HTERT RPE-1 (cell line): Measurements from ENCODE around the gene VWA1.

ENCODE experiments used
- in situ Hi-C: fragments of 300-500 bp; cut with MboI; formaldehyde crosslinking; loops from 4 replicates; pipeline ENCODE4 v1.14.3; 2020; ENCODE audit warnings: low sequenced_read_pairs

Gene VWA1, protein sequence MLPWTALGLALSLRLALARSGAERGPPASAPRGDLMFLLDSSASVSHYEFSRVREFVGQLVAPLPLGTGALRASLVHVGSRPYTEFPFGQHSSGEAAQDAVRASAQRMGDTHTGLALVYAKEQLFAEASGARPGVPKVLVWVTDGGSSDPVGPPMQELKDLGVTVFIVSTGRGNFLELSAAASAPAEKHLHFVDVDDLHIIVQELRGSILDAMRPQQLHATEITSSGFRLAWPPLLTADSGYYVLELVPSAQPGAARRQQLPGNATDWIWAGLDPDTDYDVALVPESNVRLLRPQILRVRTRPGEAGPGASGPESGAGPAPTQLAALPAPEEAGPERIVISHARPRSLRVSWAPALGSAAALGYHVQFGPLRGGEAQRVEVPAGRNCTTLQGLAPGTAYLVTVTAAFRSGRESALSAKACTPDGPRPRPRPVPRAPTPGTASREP

DNA sequence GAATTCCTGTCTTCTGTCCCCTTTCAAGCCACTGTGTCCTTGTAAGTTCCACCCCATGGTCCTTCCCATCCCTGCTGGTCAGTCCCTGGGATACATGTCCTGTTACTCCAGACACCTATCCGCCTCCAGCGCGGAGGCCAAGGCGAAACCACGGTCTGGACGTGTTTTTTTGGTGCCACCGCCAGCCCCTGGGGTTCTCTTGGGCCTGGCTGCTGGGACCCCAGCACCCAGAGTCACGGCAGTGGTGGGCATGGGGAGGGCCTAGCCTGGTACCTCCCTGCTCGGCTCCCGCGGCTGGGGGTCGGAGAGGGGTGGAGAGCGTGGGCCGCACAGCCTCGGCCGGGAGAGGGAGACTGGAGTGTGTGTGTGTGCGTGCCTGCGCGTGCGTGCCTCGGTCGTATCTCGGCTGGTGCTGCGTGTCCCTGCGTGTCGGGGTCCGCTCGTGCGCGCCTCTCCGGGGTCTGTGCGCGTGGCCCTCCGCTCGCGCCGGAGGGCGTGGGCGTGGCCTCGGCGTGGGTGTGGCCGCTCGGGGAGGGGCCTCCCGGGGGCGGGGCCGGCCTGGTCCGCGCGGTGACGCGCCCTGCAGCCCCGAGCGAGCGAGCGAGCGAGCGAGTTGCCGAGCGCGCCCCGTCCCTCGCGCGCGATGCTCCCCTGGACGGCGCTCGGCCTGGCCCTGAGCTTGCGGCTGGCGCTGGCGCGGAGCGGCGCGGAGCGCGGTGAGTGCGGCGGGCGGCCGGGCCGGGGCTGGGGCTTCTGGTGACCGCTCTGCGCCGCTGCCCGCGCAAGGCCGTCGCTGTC is at the start of gene VWA1:
Gene VWA1 (plus strand): TSS at position 585 of the 798 bp plus-strand sequence. CDS start 59 bp downstream, at position 644.
- in situ Hi-C loops: no loop called here

DNA sequence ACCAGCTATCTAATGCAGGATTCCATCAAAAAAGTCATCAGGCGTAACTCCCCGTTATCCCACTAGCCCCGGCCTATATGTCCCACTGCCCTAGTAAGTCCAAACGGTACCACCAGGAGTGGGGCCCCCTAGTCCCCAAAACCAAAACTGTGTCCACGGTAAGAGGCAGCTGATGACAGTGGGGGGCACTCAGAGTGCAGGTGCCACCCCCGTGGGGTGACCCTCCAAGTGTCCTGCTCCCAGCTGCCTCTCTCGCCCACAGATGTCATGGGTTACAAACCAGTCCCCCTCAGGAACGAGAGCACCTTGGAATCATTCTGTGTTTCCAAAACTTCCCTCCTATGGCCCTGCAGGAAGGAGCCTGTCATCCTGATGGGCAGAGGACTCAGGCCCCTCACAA is 49.6 kb upstream of the VWA1 start:
- in situ Hi-C loops: no loop called here

DNA sequence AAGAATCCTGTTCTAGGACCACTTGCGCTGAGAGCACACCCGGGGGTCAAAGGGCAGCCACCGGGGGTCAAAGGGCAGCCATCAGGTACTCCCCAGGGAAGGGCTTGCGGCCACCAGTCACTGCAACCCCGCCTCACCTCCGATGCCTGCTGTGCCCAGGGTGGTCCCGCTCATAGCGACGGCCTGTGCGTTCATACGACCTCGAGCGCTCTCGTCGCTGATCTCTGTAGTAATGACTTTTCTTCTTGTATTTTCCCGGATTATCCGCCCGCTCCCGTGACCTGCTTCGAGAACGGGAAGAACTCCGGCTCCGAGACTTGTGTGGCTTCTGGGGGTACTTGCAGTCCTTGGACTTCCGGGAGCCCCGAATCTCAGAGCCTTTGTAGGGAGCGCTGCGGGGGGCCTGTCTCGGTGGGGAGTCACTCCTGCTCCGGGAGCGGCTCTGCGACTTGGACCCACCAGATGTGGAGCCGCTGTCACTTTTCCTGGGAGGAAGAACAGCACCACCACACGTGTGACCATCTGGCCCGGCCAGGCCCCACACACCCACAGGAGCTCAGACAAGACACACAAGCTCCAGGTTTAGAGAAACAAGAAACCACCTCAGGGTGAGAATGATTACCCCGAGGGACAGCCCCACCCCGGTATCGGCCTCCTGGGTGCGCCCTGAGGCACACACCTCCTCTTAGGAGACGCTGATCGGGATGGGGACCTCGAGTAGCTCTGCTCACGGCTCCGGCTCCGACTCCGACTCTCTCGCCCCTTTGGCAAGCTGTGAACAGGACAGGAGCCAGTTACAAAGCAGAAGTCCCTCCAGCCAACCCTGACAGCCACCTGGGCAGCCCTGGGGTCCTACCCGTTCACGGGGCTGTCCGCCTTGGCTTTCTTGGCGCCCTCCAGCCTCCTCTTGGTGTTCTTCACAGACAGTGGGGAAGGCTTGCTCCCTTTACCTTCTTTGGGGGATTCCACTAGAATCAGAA is 48.1 kb upstream of the VWA1 start:
- in situ Hi-C loops: no loop called here

DNA sequence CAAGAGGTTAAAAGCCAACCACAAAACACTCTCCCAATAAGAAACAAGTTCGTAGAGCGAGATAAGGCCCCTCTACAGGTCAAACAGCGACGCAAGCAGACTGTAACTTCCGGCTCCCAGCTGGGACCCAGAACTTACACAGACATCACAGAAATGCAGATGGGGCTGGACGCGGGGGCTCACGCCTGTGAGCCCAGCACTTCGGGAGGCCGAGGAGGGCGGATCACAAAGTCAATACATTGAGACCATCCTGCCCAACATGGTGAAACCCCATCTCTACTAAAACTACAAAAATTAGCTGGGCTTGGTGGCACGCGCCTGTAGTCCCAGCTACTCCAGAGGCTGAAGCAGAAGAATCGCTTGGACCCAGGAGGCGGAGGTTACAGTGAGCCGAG is 47.4 kb upstream of the VWA1 start:
- in situ Hi-C loops: no loop called here

DNA sequence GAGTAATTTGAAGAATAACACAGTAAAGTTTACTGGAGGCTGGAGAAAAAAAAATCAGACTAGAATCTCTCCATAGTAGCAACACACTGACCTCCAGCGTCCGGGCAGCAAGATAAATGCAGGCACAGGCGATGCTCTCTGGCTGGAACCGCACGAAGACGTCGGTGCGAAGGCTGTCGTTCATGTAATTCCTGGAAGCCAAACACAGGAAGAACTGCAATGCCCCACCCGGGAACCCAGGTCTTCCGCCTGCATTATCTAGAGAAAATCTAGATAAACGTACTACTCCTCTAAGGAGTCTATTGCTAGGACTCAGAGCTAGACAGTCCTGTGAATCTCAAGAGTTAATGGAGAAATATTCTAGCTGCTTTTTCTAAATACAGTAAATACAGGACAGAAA is 44.8 kb upstream of the VWA1 start:
- in situ Hi-C loops: no loop called here

DNA sequence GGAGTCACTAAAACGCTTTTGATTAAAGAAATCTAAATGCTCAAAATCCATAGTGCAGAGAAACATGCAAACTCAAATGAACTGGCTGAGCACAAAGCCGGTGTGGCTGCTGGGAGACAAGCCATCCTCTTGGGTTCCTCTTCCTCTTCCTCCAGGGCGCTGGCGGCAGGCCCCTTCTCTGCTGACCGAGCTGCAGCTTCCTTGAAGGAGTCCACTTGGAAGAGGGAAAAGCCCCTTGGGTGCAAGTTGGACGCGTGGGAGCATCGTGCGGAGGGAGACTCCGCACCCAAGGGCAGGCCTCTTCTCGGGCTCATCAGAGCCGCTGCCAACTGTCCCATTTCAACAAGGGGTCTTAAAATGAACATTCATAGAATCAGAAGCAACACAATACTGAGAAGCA is 44.3 kb upstream of the VWA1 start:
- in situ Hi-C loops: no loop called here

DNA sequence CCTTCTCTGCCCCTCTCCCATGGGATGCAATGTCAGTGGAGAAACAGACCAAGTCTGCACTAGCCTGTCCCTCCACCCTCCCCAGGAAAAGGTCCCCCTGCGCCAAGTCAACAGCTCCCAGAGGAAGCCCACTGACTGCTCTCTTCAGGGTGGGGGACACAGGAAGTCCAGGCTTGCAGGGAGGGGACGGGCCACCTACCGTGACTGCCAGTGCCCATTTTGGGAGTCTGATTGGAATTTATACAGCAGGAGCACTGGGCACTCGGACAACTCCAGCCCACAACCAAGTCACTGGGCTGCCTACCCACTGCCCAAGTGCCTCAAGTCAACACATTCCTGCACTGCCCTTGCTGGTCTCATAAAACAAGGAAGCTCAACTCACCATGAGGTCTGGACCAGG is 42.5 kb upstream of the VWA1 start:
- in situ Hi-C loops: no loop called here

DNA sequence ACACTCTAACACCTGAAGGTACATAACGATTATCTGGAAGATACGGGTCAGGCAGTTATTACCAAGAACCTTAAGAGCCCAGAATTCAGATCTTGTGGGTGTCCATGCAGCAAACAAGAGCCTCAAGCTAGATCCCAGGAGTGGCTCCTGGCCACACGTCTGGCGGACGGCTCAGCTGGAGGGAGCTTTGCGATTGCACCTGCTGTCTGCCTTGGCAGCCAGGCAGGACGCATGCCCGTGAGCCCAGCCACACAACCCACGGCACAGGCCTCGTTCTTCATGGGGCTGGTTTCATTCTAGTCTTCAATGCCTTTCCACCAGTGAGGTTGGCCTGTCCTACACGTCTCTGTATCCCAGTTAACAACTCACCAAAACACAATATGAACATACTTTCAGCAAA is 42.1 kb upstream of the VWA1 start:
- in situ Hi-C loops: no loop called here

DNA sequence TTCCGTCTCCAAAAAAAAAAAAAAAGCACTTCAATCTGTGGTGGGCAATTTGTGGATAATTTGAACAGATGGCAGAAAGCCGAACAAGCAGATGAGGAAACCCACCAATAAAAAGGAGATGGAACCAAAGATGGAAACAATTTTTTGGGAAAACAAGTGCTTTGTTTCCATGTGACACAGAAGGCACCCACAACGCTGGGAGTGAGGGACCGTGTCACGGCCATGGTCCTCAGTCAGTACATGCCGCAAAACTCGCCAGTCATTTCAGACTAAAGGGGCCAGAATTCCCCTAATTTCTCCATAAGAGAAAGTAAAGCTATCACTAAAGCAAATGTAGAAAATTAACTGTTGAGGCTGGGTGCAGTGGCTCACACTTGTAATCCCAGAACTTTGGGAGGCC is 41.4 kb upstream of the VWA1 start:
- in situ Hi-C loops: no loop called here

DNA sequence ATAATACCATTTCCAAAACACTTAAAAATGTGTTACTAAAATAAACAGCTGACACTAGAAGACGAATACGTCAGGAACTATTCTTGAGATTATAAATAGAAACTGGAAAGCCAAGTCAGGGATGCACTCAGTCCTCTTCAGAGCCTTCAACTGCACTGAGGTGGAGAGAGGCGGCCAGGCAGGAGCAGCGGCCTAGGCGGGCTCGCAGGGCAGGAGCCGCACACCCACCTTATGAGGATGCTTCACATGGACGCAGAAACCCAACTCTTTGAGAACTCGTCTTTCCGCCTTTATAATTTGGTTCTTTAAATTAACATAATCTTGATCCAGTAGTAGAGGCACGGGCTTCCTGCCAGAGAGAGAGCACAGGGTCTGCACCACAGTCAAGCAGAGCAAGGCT is 40.3 kb upstream of the VWA1 start:
- in situ Hi-C loops: no loop called here

DNA sequence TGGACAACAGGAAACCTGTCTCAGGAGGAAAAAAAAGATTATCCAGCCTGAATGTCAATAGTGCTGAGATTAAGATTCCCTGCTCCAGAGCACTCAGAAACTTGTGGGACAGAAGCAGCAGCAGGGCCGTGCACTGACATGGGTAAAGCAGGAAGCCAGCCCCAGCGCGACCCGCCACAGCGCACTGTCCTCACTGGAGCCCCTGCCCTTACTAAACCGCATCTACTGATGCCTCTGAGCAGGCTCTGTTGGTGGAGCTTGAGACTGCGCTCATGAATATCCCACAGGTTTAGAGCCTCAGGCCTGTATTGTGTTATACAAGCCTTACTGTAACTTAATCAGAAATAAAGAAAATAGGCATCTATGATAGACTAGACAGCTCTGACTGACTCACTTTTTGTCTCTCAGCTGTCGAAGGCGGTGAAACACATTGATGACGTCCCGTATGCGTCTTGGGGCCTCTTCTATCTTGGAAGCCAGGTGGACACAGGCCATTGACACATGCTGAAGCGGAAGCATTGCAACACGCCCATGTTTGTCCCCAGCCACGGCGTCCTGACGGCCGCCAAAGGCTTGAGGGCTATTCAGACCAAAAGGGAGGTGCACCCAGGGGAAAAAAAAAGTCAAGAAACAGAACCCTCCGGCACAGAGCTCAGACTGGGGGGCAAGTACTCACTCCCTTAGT is 37.5 kb upstream of the VWA1 start:
- in situ Hi-C loops: no loop called here

DNA sequence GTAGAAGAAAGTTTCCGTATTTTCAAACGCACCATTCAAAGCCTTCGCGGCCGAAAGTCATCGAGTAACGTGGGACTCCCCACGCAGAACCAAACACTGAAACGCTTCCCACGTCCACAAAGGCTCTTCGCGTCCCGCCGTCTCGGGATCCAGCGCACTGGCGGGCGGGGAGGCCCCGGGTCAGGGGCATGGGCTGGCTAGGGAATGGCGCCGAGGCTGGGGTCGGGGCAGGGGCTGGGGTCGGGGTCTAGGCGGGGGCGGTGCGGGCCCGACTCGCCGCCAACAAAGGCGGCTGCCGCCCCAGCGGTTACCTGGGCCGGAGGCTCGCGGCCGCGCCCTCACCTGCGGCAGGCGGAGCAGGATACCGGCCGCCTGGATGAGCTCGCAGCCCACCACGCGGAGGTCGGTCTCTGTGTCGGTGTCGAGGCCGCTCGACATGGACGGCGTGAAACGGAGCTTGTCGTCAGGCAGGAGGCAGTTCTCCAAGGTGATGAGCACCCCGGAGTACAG is 36.8 kb upstream of the VWA1 start:
- in situ Hi-C loops: no loop called here

DNA sequence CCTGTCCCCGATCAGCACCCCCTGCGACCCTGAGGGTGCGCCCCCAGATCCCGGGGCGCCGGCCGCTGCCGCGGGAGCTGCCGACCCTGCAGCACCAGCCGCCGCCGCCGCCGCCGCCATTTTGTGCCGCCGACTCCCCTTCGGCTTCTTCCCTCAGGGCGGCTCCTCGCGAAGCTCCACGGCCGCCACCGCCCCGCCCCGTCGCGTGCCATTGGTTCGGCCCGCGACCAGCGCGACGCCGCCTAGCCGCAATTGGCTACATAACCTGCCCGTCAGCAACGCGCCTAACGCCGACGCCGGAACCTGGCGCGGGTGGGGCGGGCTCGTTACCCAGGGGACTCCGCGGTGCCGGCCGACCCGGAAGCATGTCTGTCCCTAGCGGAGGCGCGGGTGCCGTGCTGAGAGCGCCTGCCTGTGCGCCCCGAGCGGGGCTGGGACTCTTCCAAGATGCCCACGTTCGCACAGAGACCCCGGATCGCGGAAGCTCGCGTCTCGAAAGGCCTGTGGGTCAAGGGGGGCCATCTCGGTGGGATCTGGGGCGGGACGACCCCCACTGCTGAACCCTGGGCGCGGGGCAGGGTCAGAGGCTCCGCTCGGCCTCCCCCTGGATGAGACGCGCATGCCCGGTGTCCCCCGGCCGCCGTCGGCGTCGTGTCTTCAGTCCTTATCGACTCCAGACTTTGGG is 36.2 kb upstream of the VWA1 start, which contains the start of gene CCNL2:
Gene CCNL2 (minus strand): TSS at position 149 of the 685 bp plus-strand sequence. CDS start 29 bp downstream, at position 120.
- in situ Hi-C loops: no loop called here

DNA sequence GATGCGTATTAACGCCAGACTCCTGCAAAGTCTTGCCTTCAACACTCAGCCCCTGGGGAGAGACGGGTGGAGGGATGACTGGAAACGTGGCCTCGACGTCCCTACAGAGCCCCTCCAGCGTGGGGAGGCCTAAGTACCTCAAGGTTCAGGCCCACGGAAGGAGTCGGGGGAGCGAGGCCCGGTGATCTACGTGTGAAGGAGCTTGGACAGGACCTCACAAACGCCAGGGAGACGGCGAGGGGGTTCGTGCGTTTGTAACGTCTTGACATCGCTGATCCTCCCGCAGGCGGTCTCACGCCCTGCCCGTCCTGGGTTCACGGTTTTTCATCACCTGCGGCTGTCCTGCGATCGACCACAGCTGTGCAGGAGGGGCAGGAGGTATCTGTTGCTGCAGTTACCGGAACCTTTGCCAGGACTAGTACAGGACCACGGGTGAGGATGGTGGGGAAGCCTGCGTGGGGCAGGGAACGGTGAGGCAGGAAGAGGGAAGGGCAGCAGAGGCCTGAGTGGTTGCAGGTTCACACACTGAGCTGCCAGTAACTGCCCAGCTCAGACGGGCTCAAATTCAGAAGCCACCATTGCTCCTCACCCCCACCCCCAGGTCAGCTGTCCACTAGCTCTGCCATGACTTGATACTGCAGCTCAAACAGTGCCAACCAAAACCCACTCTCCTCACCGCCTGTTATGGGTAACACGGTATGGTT is 35.5 kb upstream of the VWA1 start:
- in situ Hi-C loops: no loop called here

DNA sequence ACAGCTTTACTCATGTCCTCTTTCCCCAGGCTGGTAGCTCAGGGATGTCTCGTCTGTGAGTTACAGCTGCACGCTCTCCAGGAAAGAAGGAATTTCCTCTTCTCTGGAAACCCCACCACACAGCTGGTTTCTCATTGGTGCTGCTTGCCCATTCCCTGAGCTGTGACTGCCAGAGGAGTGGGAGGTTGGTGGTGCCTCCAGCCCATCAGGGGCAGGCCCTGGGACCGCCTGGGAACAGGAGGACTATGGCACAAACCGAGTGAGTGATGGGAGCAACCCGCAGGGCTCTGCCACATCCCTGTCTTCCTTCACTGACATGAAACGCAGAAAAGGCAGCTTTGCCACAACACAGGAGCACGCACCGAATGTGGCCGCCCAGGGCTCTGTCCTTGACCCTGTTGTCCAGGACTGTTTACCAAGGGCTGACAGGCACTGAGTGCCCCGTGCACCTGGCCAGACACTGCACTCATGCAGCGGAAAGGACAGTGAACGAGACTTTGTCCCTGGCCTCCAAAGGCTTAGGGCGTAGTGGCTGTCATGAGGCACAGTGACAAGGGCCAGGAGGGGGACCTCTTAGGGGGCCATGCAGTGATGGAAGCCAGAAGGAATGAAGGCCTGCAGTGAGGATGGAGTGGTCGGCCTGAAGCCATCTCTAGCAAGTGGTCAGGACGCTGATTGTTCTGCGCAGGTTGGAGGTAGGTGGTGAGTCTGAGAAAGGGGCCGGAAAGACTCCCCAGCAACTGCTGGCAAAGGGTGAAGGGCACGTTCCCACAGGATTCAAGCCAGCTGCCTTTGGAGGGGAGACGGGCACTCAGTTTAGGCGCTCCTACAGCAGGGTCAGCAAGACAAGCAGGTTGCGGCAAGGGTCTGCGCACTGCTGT is 34.7 kb upstream of the VWA1 start:
- in situ Hi-C loops: no loop called here

DNA sequence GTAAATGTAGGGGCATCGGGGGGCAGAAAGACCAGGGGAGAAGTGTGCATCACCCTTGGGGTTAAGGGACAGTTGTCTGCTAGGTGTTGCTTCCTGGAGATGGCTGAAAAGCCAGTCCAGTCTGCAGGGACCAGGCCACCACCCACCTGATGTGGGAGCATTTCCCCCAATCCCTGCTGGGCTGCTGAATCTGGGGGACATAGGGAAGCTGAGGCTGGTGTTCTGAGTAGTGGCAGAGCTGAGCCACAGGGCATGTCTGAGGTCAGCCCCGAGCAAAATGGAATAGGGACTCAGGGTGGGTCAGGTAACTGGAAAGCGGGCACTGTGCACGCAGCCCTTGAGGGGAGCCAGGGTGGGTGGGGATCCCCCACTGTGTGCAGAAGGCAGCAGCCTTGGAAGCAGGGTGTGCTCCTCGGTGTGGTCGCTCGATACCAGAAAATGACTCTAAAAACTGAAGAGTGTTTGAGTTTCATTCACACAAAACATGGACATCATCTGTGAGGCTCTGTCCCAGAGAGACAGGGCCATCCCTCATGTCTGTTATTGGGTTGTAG is 34.0 kb upstream of the VWA1 start:
- in situ Hi-C loops: no loop called here

DNA sequence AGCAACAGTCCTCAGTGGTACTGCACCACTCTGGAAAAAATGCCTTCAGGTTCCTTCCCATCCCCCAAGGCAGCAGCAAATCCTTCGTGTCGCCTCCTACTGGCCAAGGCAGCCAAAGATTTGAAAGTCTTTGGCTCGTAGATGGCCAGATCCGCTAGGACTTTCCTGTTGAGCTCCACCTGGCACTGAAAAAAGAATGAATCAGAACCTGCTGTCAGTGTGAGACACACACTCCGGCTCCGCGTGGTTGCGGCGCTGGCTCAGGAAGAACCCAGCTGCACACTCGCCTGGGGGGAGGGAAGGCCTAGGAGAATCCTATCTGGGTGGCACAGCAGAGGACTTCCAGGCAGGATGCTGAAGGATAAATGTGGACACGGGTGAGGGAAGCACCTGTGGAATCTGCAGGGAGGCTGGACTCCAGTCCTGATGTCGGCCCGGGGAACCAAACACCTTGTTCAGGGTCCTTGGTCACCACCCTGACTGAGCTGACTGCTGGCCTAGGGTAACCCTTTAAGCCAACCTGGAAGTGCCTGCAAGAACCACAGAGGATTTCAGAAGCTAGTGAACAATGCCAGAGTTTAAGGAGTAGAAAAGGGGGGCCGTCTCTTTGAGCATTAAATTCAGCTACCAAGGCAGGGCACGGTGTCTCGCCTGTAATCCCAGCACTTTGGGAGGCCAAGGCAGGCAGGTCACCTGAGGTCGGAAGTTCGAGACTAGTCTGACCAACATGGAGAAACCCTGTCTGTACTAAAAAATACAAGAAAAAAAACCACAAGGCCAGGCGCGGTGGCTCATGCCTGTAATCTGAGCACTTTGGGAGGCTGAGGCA is 33.2 kb upstream of the VWA1 start:
- in situ Hi-C loops: no loop called here
